RWPE1 (cell line): ENCODE results near the gene AK4.
A peak's percentile ranks its signal among the peaks of the same experiment; 100 is the strongest.

Source experiments
- CTCF ChIA-PET: fragments of 350-600 bp; sonication (Branson Sonifier 250); formaldehyde crosslinking; extraction: SDS; loops from one replicate; lab custom pipeline; 2021; lab: Yijun Ruan, JAX
- POLR2A ChIA-PET: fragments of 400-600 bp; formaldehyde crosslinking; extraction: SDS; loops from one replicate; lab custom pipeline; 2020; ENCODE audit warnings: antibody characterized with exemption; ENCODE audit not compliant: low non-redundant PET; lab: Yijun Ruan, JAX
- DNase-seq: peaks from one replicate; pipeline ENCODE4 v3.0.0; 2012; ENCODE audit warnings: low spot score
- H3K27ac ChIP-seq: fragments of 450-650 bp; 2 replicates; pipeline ENCODE4 v1.5.1; 2017
- CTCF ChIP-seq: fragments of 450-650 bp; conservative IDR thresholded peaks from 2 replicates; pipeline ENCODE4 v1.5.1; 2017; ENCODE audit warnings: low read depth, mild to moderate bottlenecking

The AK4 gene

GRCh38 chr1:65258106-65258505 is 110.1 kb downstream of the AK4 start:
- ChIA-PET POLR2A (no interaction called here), CTCF (no interaction called here)
- no peak overlapping the region for H3K27ac ChIP-seq
- DNase-seq: no peak
- TF ChIP-seq CTCF: no peak

- ChIA-PET CTCF (interaction anchor here (0.6 kb wide), 1 partner anchor 239 kb away, joined by 3 read pairs; no protein-coding TSS in a partner anchor), POLR2A (no interaction called here)
- DNase-seq: no peak
- H3K27ac ChIP-seq: no peak overlapping the region
- no peak for TF ChIP-seq CTCF
These were observed 111.8 kb downstream of the AK4 start for GRCh38 chr1:65259816-65260215.

GRCh38 chr1:65260851-65261473 is 113.0 kb downstream of the AK4 start:
- DNase-seq: peak; percentile 34
- CTCF ChIA-PET: interaction anchor here (0.6 to 0.7 kb wide), 2 partner anchors 19 to 427 kb away, joined by 3 to 4 read pairs; no protein-coding TSS in a partner anchor
- TF ChIP-seq CTCF: no peak
- H3K27ac ChIP-seq: no peak overlapping the region
- POLR2A ChIA-PET: no interaction called here

GRCh38 chr1:65263286-65263685 is 115.3 kb downstream of the AK4 start:
- no peak for TF ChIP-seq CTCF
- ChIA-PET POLR2A (no interaction called here), CTCF (interaction anchor here (0.7 to 0.9 kb wide), 2 partner anchors 48 to 438 kb away, joined by 3 to 4 read pairs; no protein-coding TSS in a partner anchor)
- H3K27ac ChIP-seq: no peak overlapping the region
- no peak for DNase-seq

GRCh38 chr1:65264197-65264929 is 116.4 kb downstream of the AK4 start:
- H3K27ac ChIP-seq: no peak overlapping the region
- TF ChIP-seq CTCF: no peak
- ChIA-PET POLR2A (no interaction called here), CTCF (interaction anchor here (0.5 to 0.9 kb wide), 2 partner anchors 49 to 589 kb away, joined by 4 read pairs; no protein-coding TSS in a partner anchor)
- no peak for DNase-seq

- no peak overlapping the region for H3K27ac ChIP-seq
- no peak for TF ChIP-seq CTCF
- ChIA-PET CTCF (no interaction called here), POLR2A (no interaction called here)
- DNase-seq: no peak
These were observed 117.3 kb downstream of the AK4 start for GRCh38 chr1:65265296-65265650.
